Esophagus squamous epithelium (tissue), 4 donors: ENCODE data around the gene CXADR.

Experiments used
- CTCF ChIP-seq, 6 experiments: fragments of 450-650 bp in 4 of 6; fragments of 200-600 bp in 2 of 6; sonication (generic) in 2 of 6; IDR thresholded peaks; one replicate each; pipeline ENCODE4 v1.5.1; 2016 to 2019; ENCODE audit warnings: antibody characterized with exemption in 6 of 6, mild to moderate bottlenecking in 4 of 6, moderate library complexity in 4 of 6
- POLR2A ChIP-seq, 4 donors: fragments of 450-650 bp; IDR thresholded peaks; one replicate each; pipeline ENCODE4 v1.6.1; 2017; ENCODE audit warnings: antibody characterized with exemption in 4 of 4, mild to moderate bottlenecking in 4 of 4, moderate library complexity in 3 of 4

GRCh38 chr21:17578162-17578561 is 65.3 kb downstream of the CXADR start:
- TF ChIP-seq CTCF (IDR thresholded peaks at IDR 0.05) (no peak), POLR2A (IDR thresholded peaks at IDR 0.05) (no peak)
